IMR-90 (cell line): ENCODE data around the gene QRFP. TPM values are rescaled to one million over a fixed set of nuclear protein-coding genes. Genes with fewer than 3 reads are reported as not detected.

ENCODE experiments used
- ATAC-seq: fragments of 200-7000 bp; cut with Tn5 transposase; 2 replicates; pipeline ENCODE4 v1.9.1; 2020; ENCODE audit warnings: low read depth, mild to moderate bottlenecking, moderate library complexity
- BruUV-seq: library from RNA; stranded (reverse); fragments of 400-500 nt; replicated peaks from 2 replicates; lab custom pipeline; 2021; lab: Mats Ljungman, UMichigan
- CTCF ChIA-PET: fragments of 300-600 bp; formaldehyde crosslinking; extraction: SDS; loops from one replicate; lab custom pipeline; 2021; ENCODE audit warnings: antibody characterized with exemption; lab: Yijun Ruan, JAX
- POLR2A ChIA-PET: fragments of 300-600 bp; sonication (Branson Sonifier 250); formaldehyde crosslinking; loops from one replicate; lab custom pipeline; 2022; ENCODE audit warnings: antibody characterized with exemption; ENCODE audit not compliant: unreplicated experiment; lab: Charles Lee
- DNase-seq: peaks from one replicate; pipeline ENCODE4 v3.0.0; 2013
- H2AFZ ChIP-seq: replicated peaks from 2 replicates; pipeline ENCODE3; 2013; ENCODE audit warnings: low read length, mild to moderate bottlenecking; ENCODE audit not compliant: poor library complexity
- H2AK5ac ChIP-seq: 2 replicates; pipeline ENCODE4 v1.6.1; 2013; ENCODE audit warnings: low read depth, low read length, inconsistent platforms
- H2AK9ac ChIP-seq: replicated peaks from 2 replicates; pipeline ENCODE3; 2013; ENCODE audit warnings: mild to moderate bottlenecking, low read depth, low read length, moderate library complexity; ENCODE audit not compliant: poor library complexity
- H2BK120ac ChIP-seq: 2 replicates; pipeline ENCODE4 v1.6.1; 2013; ENCODE audit warnings: low read depth, low read length, inconsistent platforms
- H2BK15ac ChIP-seq: 3 replicates; pipeline ENCODE4 v1.6.1; 2013; ENCODE audit warnings: low read depth, low read length, inconsistent platforms
- H2BK20ac ChIP-seq: 2 replicates; pipeline ENCODE4 v1.6.1; 2013; ENCODE audit warnings: low read depth, mild to moderate bottlenecking, inconsistent platforms, low read length, moderate library complexity
- H2BK5ac ChIP-seq: 2 replicates; pipeline ENCODE4 v1.6.1; 2013; ENCODE audit warnings: mild to moderate bottlenecking, low read depth, low read length, inconsistent platforms; ENCODE audit not compliant: poor library complexity, severe bottlenecking
- H3K14ac ChIP-seq: replicated peaks from 2 replicates; pipeline ENCODE4 v1.6.1; 2013; ENCODE audit warnings: low read depth, low read length, inconsistent platforms
- H3K18ac ChIP-seq: 2 replicates; pipeline ENCODE4 v1.6.1; 2013; ENCODE audit warnings: low read depth, low read length, control low read depth
- H3K23ac ChIP-seq: 2 replicates; pipeline ENCODE4 v1.6.1; 2013; ENCODE audit warnings: low read depth, low read length, inconsistent platforms
- H3K27ac ChIP-seq: 2 replicates; pipeline ENCODE4 v1.5.1; 2013; ENCODE audit warnings: mild to moderate bottlenecking, control low read depth, low read length; ENCODE audit not compliant: insufficient read depth
- H3K27me3 ChIP-seq: 2 replicates; pipeline ENCODE4 v1.6.1; 2013; ENCODE audit warnings: low read length; ENCODE audit not compliant: control insufficient read depth, insufficient read depth
- H3K36me3 ChIP-seq: 2 replicates; pipeline ENCODE4 v1.6.1; 2013; ENCODE audit warnings: low read length, mixed read lengths; ENCODE audit not compliant: control insufficient read depth, insufficient read depth
- H3K4ac ChIP-seq: 2 replicates; pipeline ENCODE4 v1.6.1; 2013; ENCODE audit warnings: low read depth, low read length, inconsistent platforms
- H3K4me1 ChIP-seq: 2 replicates; pipeline ENCODE4 v1.6.1; 2013; ENCODE audit warnings: low read length, mixed read lengths; ENCODE audit not compliant: control insufficient read depth, insufficient read depth
- H3K4me2 ChIP-seq: 2 replicates; pipeline ENCODE4 v1.6.1; 2013; ENCODE audit warnings: low read depth, mild to moderate bottlenecking, control low read depth, low read length, moderate library complexity
- H3K4me3 ChIP-seq: 2 replicates; pipeline ENCODE4 v1.5.1; 2013; ENCODE audit warnings: low read depth, mild to moderate bottlenecking, control low read depth, low read length, moderate library complexity; ENCODE audit not compliant: insufficient read depth
- H3K56ac ChIP-seq: 2 replicates; pipeline ENCODE4 v1.6.1; 2013; ENCODE audit warnings: low read length, inconsistent platforms; ENCODE audit not compliant: insufficient read depth; ENCODE audit errors: extremely low read depth
- H3K79me1 ChIP-seq, 2 experiments: 2 replicates each; pipeline ENCODE4 v1.6.1; 2013; ENCODE audit warnings: low read length in 2 of 2, inconsistent platforms in 1 of 2, low read depth in 1 of 2
- H3K9ac ChIP-seq: 2 replicates; pipeline ENCODE4 v1.6.1; 2013; ENCODE audit warnings: low read depth, low read length, control low read depth
- H3K9me1 ChIP-seq: 2 replicates; pipeline ENCODE4 v1.6.1; 2013; ENCODE audit warnings: low read length, inconsistent platforms; ENCODE audit not compliant: insufficient read depth
- H3K9me3 ChIP-seq: 2 replicates; pipeline ENCODE4 v1.6.1; 2013; ENCODE audit warnings: low read length; ENCODE audit not compliant: control insufficient read depth, insufficient read depth
- H4K20me1 ChIP-seq: 2 replicates; pipeline ENCODE4 v1.6.1; 2013; ENCODE audit warnings: low read length, inconsistent platforms; ENCODE audit not compliant: insufficient read depth
- H4K5ac ChIP-seq: 2 replicates; pipeline ENCODE4 v1.6.1; 2013; ENCODE audit warnings: mild to moderate bottlenecking, low read depth, low read length, control low read depth
- H4K8ac ChIP-seq, 2 experiments: 2 replicates each; pipeline ENCODE4 v1.6.1; 2013; ENCODE audit warnings: low read depth in 2 of 2, low read length in 2 of 2, control low read depth in 1 of 2, inconsistent platforms in 1 of 2
- H4K91ac ChIP-seq: 2 replicates; pipeline ENCODE4 v1.6.1; 2013; ENCODE audit warnings: low read depth, low read length, inconsistent platforms; ENCODE audit not compliant: insufficient read depth
- CHD1 ChIP-seq: IDR thresholded peaks from 2 replicates; pipeline ENCODE4 v1.6.1; 2012; ENCODE audit warnings: low read depth, low read length, improper control_type of control experiment
- RCOR1 ChIP-seq: IDR thresholded peaks from 2 replicates; pipeline ENCODE4 v1.6.1; 2012; ENCODE audit warnings: mild to moderate bottlenecking, low read length, improper control_type of control experiment; ENCODE audit not compliant: insufficient replicate concordance
- SMC3 ChIP-seq: fragments of 150-350 bp; IDR thresholded peaks from 2 replicates; pipeline ENCODE4 v1.6.1; 2016; ENCODE audit warnings: low read depth, mild to moderate bottlenecking, antibody characterized with exemption, low read length, moderate library complexity
- USF2 ChIP-seq: fragments of 150-350 bp; IDR thresholded peaks from 2 replicates; pipeline ENCODE4 v1.6.1; 2017; ENCODE audit warnings: mild to moderate bottlenecking, antibody characterized with exemption, low read length, low read depth
- WGBS, 2 experiments: methylation state at CpG; one replicate each; pipeline versions ENCODE4 v1.1.5 to v1.1.7; 2013; ENCODE audit warnings: missing lambda C conversion rate in 2 of 2; ENCODE audit not compliant: insufficient read length in 1 of 2; ENCODE audit errors: extremely low coverage in 2 of 2; 5-methylcytosine and 5-hydroxymethylcytosine counted together
- dilution Hi-C: fragments of 300-500 bp; cut with HindIII; formaldehyde crosslinking; loops from one replicate; pipeline ENCODE4 v1.14.3; 2018; ENCODE audit warnings: low sequenced_read_pairs; ENCODE audit not compliant: unreplicated experiment
- in situ Hi-C: fragments of 300-500 bp; cut with MboI; formaldehyde crosslinking; loops from 3 replicates; pipeline ENCODE4 v1.14.3; 2019; ENCODE audit warnings: low sequenced_read_pairs, inconsistent platforms, mixed read lengths
- intact Hi-C: fragments of 100-400 bp; cut with micrococcal nuclease; formaldehyde crosslinking; loops from 2 replicates; pipeline ENCODE4 v1.10.0; 2022
- polyA plus RNA-seq, 3 experiments: library from polyadenylated mRNA; depleted of rRNA; stranded (reverse); fragments of >200 nt; gene quantifications; 2 replicates each; pipeline ENCODE4 v1.2.3, GENCODE V29; 2012; ENCODE audit warnings: low replicate concordance in 1 of 3
- total RNA-seq: library from RNA; depleted of rRNA; stranded (reverse); fragments of >200 nt; gene quantifications from 2 replicates; pipeline ENCODE4 v1.2.3, GENCODE V29; 2012

QRFP gene
- total and polyA plus RNA-seq, 2 of the 4 experiments (the other 2 are of a cell fraction) = not detected

- Histone ChIP-seq H2BK5ac (no peak overlapping the region), H2BK20ac (no peak overlapping the region), H2AFZ (no peak overlapping the region), H3K4me3 (no peak overlapping the region), H4K5ac (no peak overlapping the region), H3K36me3 (no peaks in the 10 kb centered on the region), H3K14ac (no peak overlapping the region), H4K8ac (no peak overlapping the region), H3K9me3 (no peaks in the 10 kb centered on the region), H2AK5ac (no peak overlapping the region), H3K9ac (no peak overlapping the region), H3K56ac (no peak overlapping the region), H3K23ac (no peak overlapping the region), H3K4ac (no peak overlapping the region), H2BK15ac (no peak overlapping the region), H2BK120ac (no peak overlapping the region), H4K20me1 (no peaks in the 10 kb centered on the region), H3K79me1 (no peaks in the 10 kb centered on the region), H3K4me1 (peaks cover 2% of the 10 kb centered on the region; the same call in 1 of the 2 replicates), H3K9me1 (no peaks in the 10 kb centered on the region), H4K91ac (no peak overlapping the region), H3K27ac (no peak overlapping the region), H3K27me3 (no peaks in the 10 kb centered on the region), H3K4me2 (no peak overlapping the region), H2AK9ac (no peak overlapping the region), H3K18ac (no peak overlapping the region)
- WGBS, 2 experiments = 100% methylated on average over 1 of the region's 9 CpGs; no CpG with 5 or more reads in 1 of the 2 experiments
- no peak for DNase-seq
- no TSS peak for BruUV-seq
- intact Hi-C loops = no loop called here
- TF ChIP-seq SMC3 (no peak), RCOR1 (no peak), USF2 (no peak), CHD1 (no peak)
- no peak for ATAC-seq
- POLR2A ChIA-PET = no interaction called here
- in situ Hi-C loops = no loop called here
- dilution Hi-C loops = no loop called here
- CTCF ChIA-PET = interaction anchor here (1.6 kb wide), 1 partner anchor 9 kb away, joined by 4 read pairs; no protein-coding TSS in a partner anchor
Observed at GRCh38 chr9:130918101-130918825, 21.7 kb upstream of the QRFP start.
